GM12872 (cell line): ENCODE data around the gene ASPHD1.

Source experiments
- TF ChIP-seq, protein P1 (sequence below): IDR thresholded peaks from 3 replicates; pipeline ENCODE4 v1.5.1; 2011; ENCODE audit warnings: low read depth, mild to moderate bottlenecking, low read length, moderate library complexity; ENCODE audit not compliant: insufficient read depth

The ASPHD1 gene

DNA sequence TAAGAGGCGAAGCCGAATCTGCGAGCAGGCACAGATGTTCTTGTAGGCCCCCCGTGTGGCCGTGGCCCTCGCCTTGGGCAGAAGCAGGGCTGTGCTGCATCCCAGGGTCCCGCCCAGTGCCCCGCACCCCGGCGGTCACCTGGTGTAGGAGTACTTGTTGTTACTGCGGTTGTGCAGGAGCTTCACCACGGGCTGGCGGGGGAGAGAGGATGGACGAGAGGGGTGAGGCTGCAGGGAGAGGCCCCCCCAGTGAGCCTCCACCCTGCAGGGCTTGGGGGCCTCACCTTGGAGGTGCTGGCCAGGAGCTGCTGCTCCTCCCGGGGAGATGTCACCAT, 11.4 kb downstream of the ASPHD1 start:
- TF ChIP-seq, protein P1, sequence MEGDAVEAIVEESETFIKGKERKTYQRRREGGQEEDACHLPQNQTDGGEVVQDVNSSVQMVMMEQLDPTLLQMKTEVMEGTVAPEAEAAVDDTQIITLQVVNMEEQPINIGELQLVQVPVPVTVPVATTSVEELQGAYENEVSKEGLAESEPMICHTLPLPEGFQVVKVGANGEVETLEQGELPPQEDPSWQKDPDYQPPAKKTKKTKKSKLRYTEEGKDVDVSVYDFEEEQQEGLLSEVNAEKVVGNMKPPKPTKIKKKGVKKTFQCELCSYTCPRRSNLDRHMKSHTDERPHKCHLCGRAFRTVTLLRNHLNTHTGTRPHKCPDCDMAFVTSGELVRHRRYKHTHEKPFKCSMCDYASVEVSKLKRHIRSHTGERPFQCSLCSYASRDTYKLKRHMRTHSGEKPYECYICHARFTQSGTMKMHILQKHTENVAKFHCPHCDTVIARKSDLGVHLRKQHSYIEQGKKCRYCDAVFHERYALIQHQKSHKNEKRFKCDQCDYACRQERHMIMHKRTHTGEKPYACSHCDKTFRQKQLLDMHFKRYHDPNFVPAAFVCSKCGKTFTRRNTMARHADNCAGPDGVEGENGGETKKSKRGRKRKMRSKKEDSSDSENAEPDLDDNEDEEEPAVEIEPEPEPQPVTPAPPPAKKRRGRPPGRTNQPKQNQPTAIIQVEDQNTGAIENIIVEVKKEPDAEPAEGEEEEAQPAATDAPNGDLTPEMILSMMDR, result no peak

GRCh38 chr16:29912087-29912486, 11.8 kb downstream of the ASPHD1 start:
- TF ChIP-seq, protein P1, result no peak

DNA sequence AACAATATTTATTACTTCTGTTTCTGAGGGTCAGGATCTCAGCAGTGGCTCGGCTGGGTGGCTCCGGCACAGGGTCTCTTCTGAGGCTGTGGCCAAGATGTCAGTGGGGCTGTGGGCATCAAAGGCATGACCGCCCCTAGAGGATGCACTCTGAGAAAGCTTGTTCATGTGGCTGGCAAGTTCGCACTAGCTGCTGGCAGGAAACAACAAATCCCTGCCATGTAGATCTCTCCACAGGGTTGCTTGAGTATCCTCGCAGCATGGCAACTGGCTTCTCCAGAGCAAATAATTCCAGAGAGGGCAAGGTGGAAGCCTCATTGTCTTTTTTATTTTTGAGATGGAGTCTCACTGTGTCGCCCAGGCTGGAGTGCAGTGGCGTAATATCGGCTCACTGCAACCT, 13.2 kb downstream of the ASPHD1 start:
- TF ChIP-seq, protein P1, result no peak

- TF ChIP-seq, protein P1, result no peak
Measured at GRCh38 chr16:29915590-29916247, 15.4 kb downstream of the ASPHD1 start.

DNA sequence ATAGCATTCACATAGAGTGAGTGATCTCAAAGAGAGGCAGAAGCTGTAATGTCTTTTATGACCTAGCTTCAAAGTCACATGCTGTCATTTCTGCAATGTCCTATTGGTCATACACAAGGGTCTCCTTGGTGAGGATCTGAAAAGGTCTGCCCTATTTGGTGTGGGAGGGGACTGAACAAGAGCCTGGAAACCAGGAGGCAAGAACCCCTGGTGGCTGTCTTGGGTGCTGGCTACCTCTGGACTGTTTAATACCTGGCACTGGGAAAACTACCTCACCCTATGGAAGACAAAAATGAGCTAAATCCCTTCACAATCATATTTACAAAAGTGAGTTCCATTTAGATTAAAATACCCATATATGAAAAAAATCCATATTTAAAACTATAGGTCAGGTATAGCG, 16.7 kb downstream of the ASPHD1 start:
- TF ChIP-seq, protein P1, result no peak

DNA sequence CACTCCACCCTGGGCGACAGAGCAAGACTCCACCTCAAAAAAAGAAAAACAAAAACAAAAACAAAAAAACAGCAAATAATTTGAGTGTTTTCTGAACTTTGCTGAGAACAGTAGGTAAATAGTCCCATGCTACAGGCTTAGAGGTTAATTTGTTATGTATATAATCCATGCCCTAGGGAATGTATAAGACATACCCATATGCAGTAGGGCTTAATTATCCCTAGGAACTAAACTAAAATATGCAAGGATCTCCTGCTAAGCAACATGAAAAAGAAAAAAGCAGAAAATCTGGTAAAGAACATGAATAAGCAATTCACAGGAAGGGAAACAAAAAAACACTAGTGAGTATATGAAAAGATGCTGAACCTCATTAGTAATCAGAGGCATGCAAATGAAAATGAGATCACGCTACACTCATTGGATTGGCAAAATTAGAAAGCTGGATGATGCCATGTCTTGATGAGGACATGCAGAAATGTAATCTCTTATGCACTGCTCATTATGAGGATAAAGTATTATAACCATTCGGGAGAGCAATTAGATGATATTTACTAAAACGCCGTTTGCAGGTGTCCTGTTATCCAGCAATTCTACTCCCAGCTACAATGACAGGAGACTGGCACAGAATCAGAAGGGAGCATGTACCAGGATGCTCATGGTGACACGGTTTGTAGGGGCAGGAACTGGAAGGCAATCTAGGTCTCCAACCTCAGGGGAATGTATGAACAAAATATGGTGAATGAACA, 20.2 kb downstream of the ASPHD1 start:
- TF ChIP-seq, protein P1, result no peak

- TF ChIP-seq, protein P1, result no peak
Measured at GRCh38 chr16:29921034-29921385, 20.7 kb downstream of the ASPHD1 start.
